HG02885 (cell line): ENCODE measurements around the gene MYO6.
"Not testable (repeated sequence)": the region's sequence is repeated elsewhere in the genome, so short reads cannot be mapped to it uniquely, and the experiment has no call there.

Source experiments
- ATAC-seq: cut with Tn5 transposase; IDR thresholded peaks from one replicate; pipeline ENCODE4 v1.9.1; 2021; ENCODE audit warnings: mild to moderate bottlenecking; ENCODE audit not compliant: unreplicated experiment, poor library complexity

MYO6 gene

GRCh38 chr6:75748743-75749538 is at the start of gene MYO6:
Gene MYO6 (plus strand): TSS chr6:75749239. CDS start chr6:75817548, 68,309 bp downstream.
- peak; percentile 89 for ATAC-seq

DNA sequence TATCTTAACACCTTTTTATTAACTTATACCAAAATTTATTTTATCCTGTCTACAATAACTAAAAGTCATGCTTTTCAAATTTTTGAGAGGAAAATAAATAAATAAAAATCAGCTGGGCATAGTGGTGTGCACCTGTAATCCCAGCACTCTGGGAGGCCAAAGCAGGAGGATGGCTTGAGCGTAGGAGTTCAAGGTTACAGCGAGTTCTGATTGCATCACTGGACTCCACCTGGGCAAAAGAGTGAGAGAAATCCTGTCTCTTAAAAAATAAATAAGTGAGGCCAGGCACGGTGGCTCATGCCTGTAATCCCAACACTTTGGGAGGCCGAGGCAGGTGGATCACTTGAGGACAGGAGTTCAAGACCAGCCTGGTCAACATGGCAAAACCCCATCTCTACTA is 40.7 kb upstream of the MYO6 start:
- ATAC-seq: not testable (repeated sequence)

GRCh38 chr6:75711173-75711572 is 37.9 kb upstream of the MYO6 start:
- no peak for ATAC-seq

DNA sequence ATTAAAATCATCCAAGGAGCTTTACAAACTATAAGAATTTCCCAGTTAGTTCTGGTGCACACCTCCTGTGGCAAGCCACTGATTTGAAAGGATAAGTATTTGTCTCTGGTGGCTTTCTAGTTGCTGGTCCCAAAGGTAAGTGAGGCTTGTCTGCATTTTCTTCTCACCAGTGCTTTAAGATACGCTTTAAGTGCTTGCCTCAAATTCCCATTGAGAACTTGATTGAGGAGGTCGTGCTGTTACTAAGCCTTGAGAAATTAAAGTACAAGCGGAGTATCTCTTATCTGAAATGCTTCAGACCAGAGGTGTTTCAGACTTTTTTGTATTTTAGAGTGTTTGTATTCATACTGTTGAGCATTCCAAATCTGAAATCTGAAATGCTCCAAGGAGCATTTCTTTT is 29.9 kb upstream of the MYO6 start:
- ATAC-seq: no peak

DNA sequence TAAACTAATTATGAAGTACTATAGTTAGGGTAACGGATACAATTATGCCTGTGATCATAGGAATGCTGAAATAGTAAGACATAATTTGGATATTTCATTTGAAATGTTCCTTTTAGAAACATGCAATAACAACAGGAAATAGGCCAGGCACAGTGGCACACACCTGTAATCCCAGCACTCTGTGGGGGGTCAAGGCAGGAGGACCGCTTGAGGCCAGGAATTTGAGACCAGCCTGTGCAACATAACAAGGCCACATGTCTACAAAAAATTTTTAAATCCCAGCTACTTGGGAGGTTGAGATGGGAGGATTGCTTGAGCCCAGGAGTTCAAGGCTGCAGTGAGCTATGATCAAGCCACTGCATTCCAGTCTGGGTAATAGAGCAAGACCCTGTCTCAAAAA is 25.7 kb upstream of the MYO6 start:
- ATAC-seq: no peak

GRCh38 chr6:75727206-75727605 is 21.8 kb upstream of the MYO6 start:
- no peak for ATAC-seq

- not testable (repeated sequence) for ATAC-seq
Measured at GRCh38 chr6:75731029-75731428, 18.0 kb upstream of the MYO6 start.

DNA sequence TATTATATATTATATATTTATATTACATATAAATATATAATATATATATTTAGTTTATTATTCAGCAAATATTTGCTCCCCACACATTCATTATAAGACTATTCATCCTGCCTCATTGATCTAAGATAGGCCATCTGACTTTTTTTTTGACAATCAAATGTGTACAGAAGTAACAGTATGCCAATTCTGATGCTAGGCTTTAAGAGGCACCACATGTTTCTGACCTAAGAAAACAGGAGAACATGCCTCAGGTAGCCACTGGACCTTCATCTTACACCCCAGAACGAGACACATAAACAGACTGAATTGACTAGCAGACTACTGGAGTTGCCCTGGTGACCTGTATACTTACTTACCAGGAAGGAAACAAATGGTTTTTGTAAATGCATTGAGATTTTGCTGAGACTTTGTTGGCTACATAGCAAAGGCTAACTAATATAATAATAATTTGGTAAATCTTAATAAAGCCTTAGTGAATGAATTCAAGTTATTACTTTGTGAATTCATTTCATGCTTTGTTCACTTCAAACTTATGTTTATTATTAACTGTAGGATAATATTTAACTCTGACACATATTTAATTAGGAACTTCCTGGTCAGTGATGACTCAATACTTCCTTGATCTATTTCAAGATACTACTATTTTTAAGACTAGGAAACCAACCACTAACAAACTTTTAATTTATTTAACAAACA is 13.4 kb upstream of the MYO6 start:
- peak; percentile 66 for ATAC-seq

- ATAC-seq: no peak
Measured at GRCh38 chr6:75743971-75744370, 5.1 kb upstream of the MYO6 start.

DNA sequence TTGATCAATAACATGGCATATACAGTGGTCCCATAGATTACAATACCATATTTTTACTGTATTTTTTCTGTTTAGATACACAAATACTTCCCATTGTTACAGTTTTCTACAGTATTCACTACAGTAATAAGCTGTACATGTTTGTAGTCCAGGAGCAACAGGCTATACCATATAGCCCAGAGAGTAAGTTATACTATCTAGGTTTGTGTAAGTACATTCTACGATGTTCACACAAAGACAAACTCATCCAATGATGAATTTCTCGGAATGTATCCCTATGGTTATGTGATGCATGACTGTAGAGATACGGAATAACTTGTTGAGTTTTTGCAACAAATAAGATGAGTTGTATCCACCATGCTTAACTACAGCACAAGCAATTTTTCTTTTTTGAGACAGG is 3.6 kb upstream of the MYO6 start:
- ATAC-seq: no peak

GRCh38 chr6:75746221-75746620 is 2.8 kb upstream of the MYO6 start:
- no peak for ATAC-seq

GRCh38 chr6:75747152-75747992 is 1.7 kb upstream of the MYO6 start:
- no peak for ATAC-seq

DNA sequence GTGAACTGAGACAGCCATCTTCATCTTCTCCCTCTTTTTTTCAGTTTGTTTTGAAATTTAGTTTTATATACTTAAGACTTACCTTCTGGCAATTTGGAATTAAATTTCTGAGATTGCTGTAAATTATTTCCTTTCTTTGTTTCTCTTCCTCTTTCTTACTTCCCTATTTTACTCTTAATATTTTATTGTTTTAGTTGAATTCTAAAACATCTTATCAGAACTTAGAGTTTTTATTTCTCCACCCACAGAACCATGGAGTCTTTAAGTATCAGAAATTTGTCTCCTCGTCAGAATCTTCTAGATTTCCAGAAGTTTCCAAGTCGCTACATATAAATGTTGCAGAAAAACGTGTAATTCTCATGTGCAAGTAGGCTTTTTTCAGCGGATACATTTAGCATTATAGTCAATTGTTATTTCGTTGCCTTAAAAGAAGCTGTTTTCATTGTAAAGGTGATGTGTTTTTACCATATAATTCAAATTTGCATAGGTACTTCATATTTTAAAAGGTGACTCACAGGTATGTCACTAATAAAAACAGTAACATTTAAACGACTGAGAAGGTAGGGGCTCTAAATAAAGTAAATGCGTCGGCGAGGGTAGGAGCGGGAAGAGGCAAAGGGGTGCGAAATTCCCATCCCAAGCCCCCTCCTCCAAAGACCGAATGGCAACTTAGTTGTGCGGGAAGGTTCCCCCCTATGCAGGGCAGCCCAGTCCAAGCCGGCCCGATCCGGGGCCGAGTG is 866 bp upstream of the MYO6 start:
- ATAC-seq: no peak

GRCh38 chr6:75751443-75751842 is 2.4 kb downstream of the MYO6 start:
- no peak for ATAC-seq

DNA sequence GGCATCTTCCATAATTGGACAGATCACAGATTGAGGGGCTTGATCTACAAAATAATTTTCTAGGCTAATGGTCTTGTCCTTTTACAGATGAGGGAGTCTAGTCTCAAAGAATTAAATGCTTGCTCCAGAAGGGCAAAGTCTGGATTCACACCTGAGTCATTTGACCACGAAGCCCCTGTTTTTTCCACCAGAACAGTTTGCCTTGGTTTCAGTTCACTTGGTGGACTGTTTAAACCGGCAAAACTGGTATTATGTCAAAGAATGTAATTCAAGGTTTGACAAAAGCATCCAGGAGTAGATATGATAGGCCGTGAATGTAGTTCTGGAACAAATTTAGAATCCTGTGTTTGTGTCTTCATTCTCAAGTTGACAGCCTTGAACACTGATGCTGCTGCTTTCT is 3.3 kb downstream of the MYO6 start:
- no peak for ATAC-seq

DNA sequence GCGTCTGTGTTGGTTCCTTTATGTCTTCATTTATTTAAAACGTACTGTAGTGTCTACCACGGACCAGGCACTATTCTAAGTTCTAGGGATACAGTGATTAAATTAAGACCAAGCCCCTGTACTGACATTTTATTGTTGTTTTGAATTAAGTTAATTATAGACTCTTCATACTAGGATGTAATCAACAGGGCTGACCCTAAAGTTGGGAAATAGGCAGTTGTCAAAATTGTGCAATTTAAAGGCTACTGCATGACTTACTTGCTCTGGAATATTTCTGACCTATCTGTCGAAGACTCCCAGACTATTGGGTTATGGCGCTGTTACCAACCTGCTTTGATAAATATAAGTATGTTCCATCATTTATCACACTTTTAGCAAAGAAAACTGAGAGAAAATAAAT is 6.7 kb downstream of the MYO6 start:
- no peak for ATAC-seq

- no peak for ATAC-seq
Measured at GRCh38 chr6:75757295-75757694, 8.3 kb downstream of the MYO6 start.

- ATAC-seq: no peak
Measured at GRCh38 chr6:75758061-75758460, 9.0 kb downstream of the MYO6 start.

DNA sequence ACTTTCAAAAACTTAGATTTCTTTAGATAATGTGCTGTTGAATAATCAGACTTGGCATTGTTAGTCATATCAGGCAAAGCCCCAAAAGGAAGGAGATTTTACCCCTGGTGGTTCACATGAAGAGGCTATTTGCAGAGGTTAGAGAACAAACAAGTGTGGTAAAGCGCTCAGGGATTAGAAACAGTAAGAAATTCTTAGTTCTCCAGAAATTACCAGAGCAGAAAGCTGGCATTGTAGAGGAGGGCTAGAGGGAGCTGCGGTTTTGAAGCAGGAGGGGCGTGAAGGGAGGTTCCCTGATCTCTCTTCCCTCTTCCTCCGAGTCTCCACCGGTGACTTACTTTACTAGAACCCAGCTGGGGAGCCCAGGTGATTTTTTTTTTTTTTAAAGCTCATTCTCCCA is 10.2 kb downstream of the MYO6 start:
- no peak for ATAC-seq

- ATAC-seq: no peak
Measured at GRCh38 chr6:75760320-75760719, 11.3 kb downstream of the MYO6 start.
